ENCODE measurements around the gene SPEM2. TPM values are rescaled to one million over a fixed set of nuclear protein-coding genes. Genes with fewer than 3 reads are reported as not detected.

SPEM2 gene
- total RNA-seq, 3 donors from 2014 or later (not counting 1 experiment from before 2014, with no cell fraction given) = not detected

DNA sequence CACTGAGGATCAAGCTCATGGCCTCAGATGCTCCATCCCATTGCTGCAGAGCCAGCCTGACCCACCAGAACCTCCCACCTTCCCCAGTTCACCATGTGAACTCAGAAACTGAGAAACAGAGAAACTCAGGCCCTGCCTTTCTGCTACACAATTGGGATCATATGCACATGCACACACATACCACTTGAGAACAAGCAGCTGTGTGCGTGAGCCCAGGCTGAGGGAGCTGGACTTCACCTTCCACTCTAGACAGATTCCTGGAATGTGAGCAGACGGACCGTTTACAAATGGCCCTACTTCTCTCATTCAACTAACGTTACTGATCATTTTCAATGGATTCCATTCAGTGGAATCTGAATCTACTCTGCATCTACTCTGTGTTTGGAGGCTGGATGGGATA is 1.7 kb upstream of the SPEM2 start:
- Histone ChIP-seq H3K4me1 (ENCODE audit: control insufficient read depth, insufficient read depth, low read length) (no peaks in the 10 kb centered on the region), H3K36me3 (ENCODE audit: control insufficient read depth, insufficient read depth, low read length) (no peaks in the 10 kb centered on the region), H3K27me3 (ENCODE audit: control insufficient read depth, insufficient read depth, low read length) (no peaks in the 10 kb centered on the region), H3K4me3 (ENCODE audit: low read length) (no peak overlapping the region), H3K27ac (ENCODE audit: low read length) (no peak overlapping the region), H3K9me3 (ENCODE audit: control insufficient read depth, insufficient read depth, low read length) (no peaks in the 10 kb centered on the region)
- H3K4me3 Mint-ChIP-seq = no peak overlapping the region
- no peaks in the 10 kb centered on the region for H3K4me1 Mint-ChIP-seq
- ATAC-seq (no peak), DNase-seq (no peak)
- H3K36me3 Mint-ChIP-seq = no peaks in the 10 kb centered on the region
- H3K9me3 Mint-ChIP-seq = no peaks in the 10 kb centered on the region
- intact Hi-C loops (cut with micrococcal nuclease) = no loop called here
- WGBS (ENCODE audit: insufficient coverage) = 92% methylated on average over 4 of the region's 4 CpGs
- TF ChIP-seq, protein P1, sequence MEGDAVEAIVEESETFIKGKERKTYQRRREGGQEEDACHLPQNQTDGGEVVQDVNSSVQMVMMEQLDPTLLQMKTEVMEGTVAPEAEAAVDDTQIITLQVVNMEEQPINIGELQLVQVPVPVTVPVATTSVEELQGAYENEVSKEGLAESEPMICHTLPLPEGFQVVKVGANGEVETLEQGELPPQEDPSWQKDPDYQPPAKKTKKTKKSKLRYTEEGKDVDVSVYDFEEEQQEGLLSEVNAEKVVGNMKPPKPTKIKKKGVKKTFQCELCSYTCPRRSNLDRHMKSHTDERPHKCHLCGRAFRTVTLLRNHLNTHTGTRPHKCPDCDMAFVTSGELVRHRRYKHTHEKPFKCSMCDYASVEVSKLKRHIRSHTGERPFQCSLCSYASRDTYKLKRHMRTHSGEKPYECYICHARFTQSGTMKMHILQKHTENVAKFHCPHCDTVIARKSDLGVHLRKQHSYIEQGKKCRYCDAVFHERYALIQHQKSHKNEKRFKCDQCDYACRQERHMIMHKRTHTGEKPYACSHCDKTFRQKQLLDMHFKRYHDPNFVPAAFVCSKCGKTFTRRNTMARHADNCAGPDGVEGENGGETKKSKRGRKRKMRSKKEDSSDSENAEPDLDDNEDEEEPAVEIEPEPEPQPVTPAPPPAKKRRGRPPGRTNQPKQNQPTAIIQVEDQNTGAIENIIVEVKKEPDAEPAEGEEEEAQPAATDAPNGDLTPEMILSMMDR (IDR thresholded peaks at IDR 0.05) = no peak
- no peak overlapping the region for H3K27ac Mint-ChIP-seq
- no peaks in the 10 kb centered on the region for H3K27me3 Mint-ChIP-seq (ENCODE audit: low read depth in 2 of 2)

- H3K27ac Mint-ChIP-seq = no peak overlapping the region
- no peaks in the 10 kb centered on the region for H3K4me1 Mint-ChIP-seq
- WGBS (ENCODE audit: insufficient coverage) = 92% methylated on average over 8 of the region's 8 CpGs
- TF ChIP-seq, protein P1 (IDR thresholded peaks at IDR 0.05) = no peak
- Histone ChIP-seq H3K27me3 (ENCODE audit: control insufficient read depth, insufficient read depth, low read length) (no peaks in the 10 kb centered on the region), H3K4me1 (ENCODE audit: control insufficient read depth, insufficient read depth, low read length) (no peaks in the 10 kb centered on the region), H3K4me3 (ENCODE audit: low read length) (no peak overlapping the region), H3K36me3 (ENCODE audit: control insufficient read depth, insufficient read depth, low read length) (no peaks in the 10 kb centered on the region), H3K9me3 (ENCODE audit: control insufficient read depth, insufficient read depth, low read length) (no peaks in the 10 kb centered on the region), H3K27ac (ENCODE audit: low read length) (no peak overlapping the region)
- H3K36me3 Mint-ChIP-seq = no peaks in the 10 kb centered on the region
- no peaks in the 10 kb centered on the region for H3K9me3 Mint-ChIP-seq
- no peaks in the 10 kb centered on the region for H3K27me3 Mint-ChIP-seq (ENCODE audit: low read depth in 2 of 2)
- no peak overlapping the region for H3K4me3 Mint-ChIP-seq
- no peak for ATAC-seq
- DNase-seq = no peak
- intact Hi-C loops (cut with micrococcal nuclease) = no loop called here
Observed at GRCh38 chr17:7425756-7426155, 340 bp downstream of the SPEM2 start.

DNA sequence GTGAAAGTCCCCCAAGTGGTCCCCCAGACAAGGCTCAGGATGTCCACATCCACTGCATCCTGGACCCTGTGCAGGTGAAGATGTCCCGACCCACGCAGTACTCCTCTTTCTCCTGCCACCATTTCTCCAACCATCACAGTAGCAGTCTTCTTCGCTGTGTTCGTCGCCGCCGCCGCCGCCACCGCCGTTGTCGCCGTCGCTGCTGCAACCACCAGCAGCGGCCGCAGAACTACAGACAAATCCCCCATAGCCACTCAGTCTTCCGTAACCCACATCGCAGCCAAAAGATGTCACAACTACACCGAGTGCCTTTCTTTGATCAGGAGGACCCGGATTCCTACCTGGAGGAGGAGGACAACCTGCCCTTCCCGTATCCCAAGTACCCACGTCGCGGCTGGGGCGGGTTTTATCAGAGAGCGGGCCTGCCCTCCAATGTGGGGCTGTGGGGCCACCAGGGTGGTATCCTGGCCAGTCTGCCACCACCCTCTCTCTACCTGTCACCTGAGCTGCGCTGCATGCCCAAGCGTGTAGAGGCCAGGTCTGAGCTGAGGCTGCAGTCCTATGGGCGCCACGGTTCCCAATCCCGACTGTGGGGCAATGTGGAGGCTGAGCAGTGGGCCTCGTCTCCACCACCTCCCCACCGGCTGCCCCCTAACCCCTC is 917 bp downstream of the SPEM2 start:
- no peak overlapping the region for H3K27ac ChIP-seq (ENCODE audit: low read length)
- Mint-ChIP-seq H3K9me3 (no peaks in the 10 kb centered on the region), H3K27me3 (ENCODE audit: low read depth in 2 of 2) (no peaks in the 10 kb centered on the region), H3K4me3 (no peak overlapping the region), H3K27ac (no peak overlapping the region), H3K36me3 (no peaks in the 10 kb centered on the region), H3K4me1 (no peaks in the 10 kb centered on the region)
- H3K4me1 ChIP-seq (ENCODE audit: control insufficient read depth, insufficient read depth, low read length) = no peaks in the 10 kb centered on the region
- H3K36me3 ChIP-seq (ENCODE audit: control insufficient read depth, insufficient read depth, low read length) = no peaks in the 10 kb centered on the region
- TF ChIP-seq, protein P1 (IDR thresholded peaks at IDR 0.05) = no peak
- DNase-seq (no peak), ATAC-seq (no peak)
- H3K4me3 ChIP-seq (ENCODE audit: low read length) = no peak overlapping the region
- intact Hi-C loops (cut with micrococcal nuclease) = no loop called here
- H3K9me3 ChIP-seq (ENCODE audit: control insufficient read depth, insufficient read depth, low read length) = no peaks in the 10 kb centered on the region
- 94% methylated on average over 33 of the region's 33 CpGs for WGBS (ENCODE audit: insufficient coverage)
- H3K27me3 ChIP-seq (ENCODE audit: control insufficient read depth, insufficient read depth, low read length) = no peaks in the 10 kb centered on the region

- Mint-ChIP-seq H3K27ac (no peak overlapping the region), H3K36me3 (no peaks in the 10 kb centered on the region), H3K4me1 (no peaks in the 10 kb centered on the region), H3K9me3 (no peaks in the 10 kb centered on the region), H3K27me3 (ENCODE audit: low read depth in 2 of 2) (no peaks in the 10 kb centered on the region), H3K4me3 (no peak overlapping the region)
- Histone ChIP-seq H3K9me3 (ENCODE audit: control insufficient read depth, insufficient read depth, low read length) (no peaks in the 10 kb centered on the region), H3K27ac (ENCODE audit: low read length) (no peak overlapping the region), H3K36me3 (ENCODE audit: control insufficient read depth, insufficient read depth, low read length) (no peaks in the 10 kb centered on the region), H3K4me3 (ENCODE audit: low read length) (no peak overlapping the region), H3K4me1 (ENCODE audit: control insufficient read depth, insufficient read depth, low read length) (no peaks in the 10 kb centered on the region), H3K27me3 (ENCODE audit: control insufficient read depth, insufficient read depth, low read length) (no peaks in the 10 kb centered on the region)
- DNase-seq = no peak
- TF ChIP-seq, protein P1 (IDR thresholded peaks at IDR 0.05) = no peak
- intact Hi-C loops (cut with micrococcal nuclease) = no loop called here
- 93% methylated on average over 29 of the region's 29 CpGs for WGBS (ENCODE audit: insufficient coverage)
- no peak for ATAC-seq
Observed at GRCh38 chr17:7426896-7427489, 1.6 kb downstream of the SPEM2 start.

All from natural killer cell (primary cell).